ENCODE measurements around the gene TUBG1.
"Not testable (repeated sequence)": the region's sequence is repeated elsewhere in the genome, so short reads cannot be mapped to it uniquely, and the experiment has no call there.

GRCh38 chr17:42627032-42627764, 17.7 kb downstream of the TUBG1 start:
- TF ChIP-seq CTCF (conservative IDR thresholded peaks at IDR 0.05; ENCODE audit: low read length); EZH2phosphoT487 (IDR thresholded peaks at IDR 0.05; ENCODE audit: borderline replicate concordance, low read depth, low read length): not testable (repeated sequence)
